HG03457 (cell line): Measurements from ENCODE around the gene PPP1R12C.
"Not testable (repeated sequence)": the region's sequence is repeated elsewhere in the genome, so short reads cannot be mapped to it uniquely, and the experiment has no call there.

Experiments
- ATAC-seq: cut with Tn5 transposase; IDR thresholded peaks from one replicate; pipeline ENCODE4 v1.9.1; 2021; ENCODE audit warnings: moderate number of reproducible peaks; ENCODE audit not compliant: unreplicated experiment

Gene PPP1R12C

GRCh38 chr19:55076321-55076720, 41.1 kb downstream of the PPP1R12C start:
- no peak for ATAC-seq

DNA sequence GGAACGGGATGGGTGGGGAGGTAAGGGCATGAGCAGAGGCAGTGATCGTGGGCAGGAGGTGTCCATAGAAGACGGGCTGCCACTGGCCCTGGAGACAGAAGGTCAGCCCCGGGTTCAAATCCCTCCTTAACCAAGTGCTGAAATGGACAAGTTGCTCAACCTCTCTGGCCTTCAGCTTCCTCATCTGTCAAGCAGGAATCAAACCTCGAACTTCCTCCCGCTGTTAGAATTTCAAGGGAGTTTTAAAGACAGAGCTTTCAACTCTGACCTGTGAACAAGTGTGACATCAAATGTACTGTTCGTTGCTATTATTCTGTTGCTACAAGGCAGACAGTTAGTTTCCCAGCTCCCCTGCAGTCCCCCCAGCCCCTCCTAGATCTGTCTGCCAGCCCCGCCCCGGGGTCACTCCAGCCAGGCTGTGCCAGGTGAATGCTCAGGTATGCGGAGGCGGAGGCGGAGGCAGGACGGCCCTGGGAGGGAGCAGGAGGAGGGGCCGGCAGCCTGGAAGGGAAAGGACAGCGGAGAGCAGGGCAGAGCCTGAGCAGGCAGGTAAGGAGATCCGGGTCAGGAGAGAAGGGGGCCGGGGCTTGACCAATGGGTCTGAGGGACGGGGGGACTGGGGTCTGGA, 42.0 kb downstream of the PPP1R12C start, which contains the start of gene EPS8L1:
Gene EPS8L1 (plus strand): TSS at position 499 of the 628 bp plus-strand sequence. CDS start 576 bp downstream, outside the sequence.
- no peak for ATAC-seq

DNA sequence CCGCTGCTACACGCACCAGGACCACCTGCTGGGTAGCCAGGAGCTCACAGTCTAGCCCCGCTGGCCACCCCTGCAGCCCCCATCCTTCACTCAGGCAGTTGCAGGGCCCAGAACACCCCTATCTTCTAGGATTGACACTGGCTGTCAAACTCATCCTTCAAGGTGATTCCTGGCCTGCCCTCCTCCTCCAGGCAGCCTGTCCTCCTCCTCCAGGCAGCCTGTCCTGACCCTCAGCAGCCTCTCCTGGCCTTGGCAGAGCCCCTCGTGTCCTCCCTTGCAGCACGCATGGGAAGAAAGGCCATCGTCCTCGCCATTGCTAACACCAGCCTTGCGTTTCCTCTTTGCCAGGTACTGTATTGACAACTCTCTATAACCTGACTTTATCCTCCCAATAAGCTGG, 45.5 kb downstream of the PPP1R12C start:
- no peak for ATAC-seq

DNA sequence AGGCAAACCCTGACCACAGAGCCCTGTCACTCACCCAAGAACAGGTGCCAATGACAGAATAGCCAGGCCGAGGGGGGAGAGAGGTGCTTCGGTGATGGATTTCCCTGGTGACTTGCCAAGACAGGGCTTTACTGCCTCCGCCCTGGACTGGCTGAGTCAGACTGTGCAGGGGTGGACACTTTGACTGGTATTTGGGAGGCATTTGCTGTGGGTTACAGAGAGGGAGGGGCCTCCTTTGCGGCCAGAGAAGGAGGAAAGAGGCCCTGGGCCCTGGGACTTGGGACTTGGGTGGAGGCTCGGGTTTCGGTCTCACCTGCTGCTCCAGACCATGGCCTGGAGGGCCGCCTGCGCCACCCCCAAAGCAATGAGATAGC, 46.3 kb downstream of the PPP1R12C start:
- ATAC-seq: no peak

DNA sequence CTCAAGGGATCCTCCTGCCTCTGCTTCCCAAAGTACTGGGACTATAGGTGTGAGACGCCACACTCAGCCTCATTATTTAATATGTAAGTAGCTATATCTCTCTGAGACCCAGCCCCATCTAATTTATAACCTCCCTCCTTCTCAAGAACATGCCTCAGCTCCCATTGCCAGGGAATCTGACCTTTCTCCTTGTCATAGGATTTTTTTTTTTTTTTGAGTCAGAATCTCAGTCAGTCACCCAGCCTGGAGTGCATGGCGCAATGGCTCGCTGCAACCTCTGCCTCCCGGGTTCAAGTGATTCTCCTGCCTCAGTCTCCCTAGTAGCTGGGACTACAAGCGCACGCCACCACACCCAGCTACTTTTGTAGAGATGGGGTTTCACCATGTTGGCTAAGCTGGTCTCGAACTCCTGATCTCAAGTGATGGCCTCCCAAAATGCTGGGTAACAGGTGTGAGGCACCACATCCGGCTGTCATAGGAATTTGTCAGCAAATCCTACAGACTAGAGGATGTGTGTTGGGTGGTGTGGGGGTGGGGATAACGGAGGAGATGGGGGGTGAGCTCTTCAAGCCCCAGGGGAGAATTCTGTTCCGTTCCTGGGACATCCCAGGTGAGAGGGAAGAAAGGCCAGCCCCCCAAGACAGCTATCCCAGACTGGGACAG, 46.8 kb downstream of the PPP1R12C start:
- no peak for ATAC-seq

GRCh38 chr19:55069865-55070197, 47.6 kb downstream of the PPP1R12C start:
- ATAC-seq: no peak

DNA sequence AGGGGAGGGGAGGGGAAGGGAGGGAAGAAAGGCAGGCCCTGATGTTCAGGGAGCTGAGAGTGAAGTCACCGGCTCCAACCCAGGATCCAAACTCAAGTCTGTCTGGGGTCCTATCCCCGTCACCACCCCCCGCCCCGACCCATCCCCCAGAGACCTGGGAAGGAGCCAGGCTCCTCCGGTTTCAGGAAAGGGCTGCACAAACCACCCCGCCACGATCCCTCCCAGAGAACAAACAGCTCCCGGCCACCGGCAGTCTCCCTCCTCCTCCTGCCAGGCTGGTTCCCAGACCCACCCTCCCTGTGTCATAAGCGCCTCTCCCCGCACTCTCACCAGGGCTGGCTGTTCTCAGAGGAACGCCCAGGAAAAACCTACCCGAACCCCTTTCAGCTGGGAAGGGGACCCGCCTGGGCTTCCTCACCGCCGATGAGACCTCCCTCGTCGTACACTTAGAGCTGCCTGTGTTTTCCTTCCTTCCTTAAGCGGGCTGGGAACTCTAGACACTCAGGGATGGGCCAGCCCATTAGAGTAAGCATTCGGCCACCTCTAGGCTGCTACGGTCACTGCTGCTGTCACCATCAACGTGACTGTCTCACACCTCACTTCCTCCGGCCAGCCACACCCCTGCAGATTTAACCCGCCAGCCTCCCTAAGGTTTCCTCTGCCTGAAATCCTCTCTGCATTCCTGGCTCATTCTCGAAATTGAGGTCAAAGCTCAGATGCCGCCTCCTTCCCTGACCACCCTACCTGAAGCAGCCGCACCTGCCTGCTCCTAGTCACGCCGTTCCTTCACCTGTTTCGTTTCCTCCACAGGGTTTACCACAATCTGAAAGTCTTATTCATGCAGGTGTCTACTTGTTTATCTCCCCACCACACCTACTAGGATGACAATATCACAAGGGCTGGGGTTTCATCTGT, 48.2 kb downstream of the PPP1R12C start:
- ATAC-seq: no peak

GRCh38 chr19:55067869-55068268, 49.6 kb downstream of the PPP1R12C start:
- ATAC-seq: no peak

- ATAC-seq: no peak
These were observed 51.2 kb downstream of the PPP1R12C start for GRCh38 chr19:55066107-55066709.

DNA sequence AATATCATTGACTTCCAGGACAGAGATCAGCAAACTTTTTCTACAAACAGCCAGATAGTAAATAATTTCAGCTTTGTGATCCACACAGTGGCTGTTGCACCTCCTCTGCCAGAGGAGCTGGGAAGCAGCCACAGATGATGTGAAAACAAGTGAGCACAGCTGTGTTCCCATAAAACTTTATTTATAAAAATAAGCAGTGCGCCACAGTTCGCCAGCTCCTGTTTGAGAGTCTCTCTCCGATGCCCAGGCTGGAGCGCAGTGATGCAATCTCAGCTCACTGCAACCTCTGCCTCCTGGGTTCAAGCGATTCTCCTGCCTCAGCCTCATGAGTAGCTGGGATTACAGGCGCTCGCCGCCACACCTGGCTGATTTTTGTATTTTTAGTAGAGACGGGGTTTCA, 51.9 kb downstream of the PPP1R12C start:
- not testable (repeated sequence) for ATAC-seq

- no peak for ATAC-seq
These were observed 54.0 kb downstream of the PPP1R12C start for GRCh38 chr19:55063492-55063843.

- ATAC-seq: peak; percentile 55
These were observed 54.5 kb downstream of the PPP1R12C start, which contains the start of gene RDH13 for GRCh38 chr19:55062735-55063491. Gene RDH13, minus strand, starts transcription at chr19:55063148. Its CDS starts 116 bp downstream, at chr19:55063032.

- not testable (repeated sequence) for ATAC-seq
These were observed 57.1 kb downstream of the PPP1R12C start for GRCh38 chr19:55060287-55060686.

GRCh38 chr19:55058781-55059610, 58.4 kb downstream of the PPP1R12C start:
- ATAC-seq: no peak

DNA sequence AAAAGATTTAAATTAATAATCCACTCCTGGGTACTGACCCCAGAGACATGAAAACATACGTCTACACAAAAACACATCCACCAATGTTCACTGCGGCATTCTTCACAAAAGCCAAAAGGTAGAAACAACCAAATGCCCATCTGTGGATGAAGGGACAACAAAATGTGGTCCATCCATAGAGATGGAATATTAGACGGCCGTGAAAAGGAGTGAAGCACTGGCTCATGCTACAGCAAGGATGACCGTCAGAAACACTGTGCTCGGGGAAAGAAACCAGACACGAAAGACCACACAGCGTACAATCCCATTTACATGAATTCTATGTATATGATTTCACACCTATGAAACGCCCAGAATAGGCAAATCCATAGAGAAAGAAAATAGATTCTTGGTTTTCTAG, 60.6 kb downstream of the PPP1R12C start:
- ATAC-seq: no peak

DNA sequence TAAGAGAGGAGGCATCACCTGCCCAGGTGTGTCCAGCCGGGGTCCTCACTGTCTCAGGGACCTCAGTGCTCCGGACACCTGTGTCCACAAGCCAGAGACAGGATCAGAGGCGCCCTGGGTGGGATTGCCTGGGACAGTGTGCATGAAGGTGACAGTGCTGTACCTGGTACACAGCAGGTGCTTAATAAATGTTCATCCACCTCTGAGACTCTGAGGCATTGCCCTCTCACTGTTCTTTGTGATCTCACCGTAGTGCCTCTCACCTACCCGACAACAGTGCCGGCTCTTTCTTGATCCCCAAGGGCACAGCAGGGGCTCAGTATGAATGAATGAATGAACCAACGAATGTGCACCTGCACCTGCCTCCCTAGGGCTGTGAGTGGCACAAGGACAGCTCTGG, 63.7 kb downstream of the PPP1R12C start:
- ATAC-seq: no peak

DNA sequence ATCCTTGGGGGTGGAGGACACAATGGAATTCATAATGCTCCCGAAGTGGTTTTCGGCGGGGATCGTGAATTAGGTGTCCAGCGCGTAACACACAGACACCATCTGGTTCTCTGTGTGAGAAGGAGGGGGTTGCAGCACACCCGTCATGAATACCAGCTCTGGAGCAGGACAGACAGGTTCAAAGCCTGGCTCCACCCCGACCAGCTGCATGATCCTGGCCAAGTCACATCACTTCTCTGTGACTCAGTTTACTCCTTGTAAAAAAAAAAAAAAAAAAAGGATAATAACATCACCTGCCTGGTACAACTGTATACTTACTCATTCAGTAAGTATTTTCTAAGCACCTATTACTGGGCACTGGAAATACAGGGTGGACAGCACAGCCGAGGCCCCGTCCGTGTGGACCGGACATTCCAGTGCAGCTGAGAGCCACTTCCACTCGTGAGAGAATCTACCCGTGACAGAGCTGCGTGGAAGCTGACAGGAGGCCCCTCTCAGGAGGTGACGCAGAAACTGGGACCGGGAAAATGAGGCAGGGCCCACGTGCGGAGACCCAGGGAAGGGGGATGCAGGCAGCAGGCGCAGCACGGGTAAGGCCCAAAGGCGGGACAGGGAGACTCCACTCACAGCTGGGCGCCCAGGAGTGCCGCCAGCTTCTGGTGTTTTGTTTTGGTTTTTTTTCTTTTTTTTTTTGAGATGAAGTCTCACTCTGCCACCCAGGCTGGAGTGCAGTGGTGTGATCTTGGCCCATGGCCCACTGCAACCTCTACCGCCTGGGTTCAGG, 66.5 kb downstream of the PPP1R12C start:
- ATAC-seq: no peak

DNA sequence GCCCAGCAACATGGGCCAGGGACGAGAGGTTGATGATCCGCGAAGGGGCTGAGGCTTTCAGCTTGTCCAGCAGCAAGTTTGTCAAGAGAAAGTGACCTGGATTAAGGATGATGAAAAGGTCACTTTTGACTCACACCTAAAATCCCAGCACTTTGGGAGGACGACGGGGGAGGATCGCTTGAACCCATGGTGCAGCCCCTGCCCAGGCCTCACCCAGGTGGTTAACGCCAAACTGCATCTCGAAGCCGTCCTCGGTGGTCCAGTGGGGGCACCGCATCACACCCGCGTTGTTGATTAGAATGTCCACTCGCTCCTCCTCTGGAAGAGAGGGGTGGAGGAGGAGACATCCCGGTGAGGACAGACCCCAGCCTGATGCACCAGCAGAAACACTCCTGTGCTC, 69.0 kb downstream of the PPP1R12C start:
- ATAC-seq: no peak

DNA sequence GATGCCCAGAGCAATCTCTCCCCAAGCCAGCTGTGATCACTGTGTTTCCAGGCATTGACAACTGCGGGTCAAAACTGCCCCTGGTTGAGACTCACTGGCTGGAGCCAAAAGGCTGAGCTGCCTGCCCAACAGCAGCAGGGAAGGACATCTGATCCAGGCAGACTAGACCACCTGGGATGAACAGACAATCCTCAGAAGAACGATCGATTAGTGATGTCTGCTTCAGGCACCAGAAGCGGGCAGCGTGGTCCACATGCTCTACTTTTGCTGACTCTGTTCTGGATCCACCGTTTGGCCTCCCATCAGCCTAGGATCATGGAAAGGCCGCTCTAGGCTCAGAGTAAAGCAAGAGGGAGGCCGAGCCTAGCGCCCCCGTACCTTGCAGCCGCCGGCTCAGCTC, 69.5 kb downstream of the PPP1R12C start:
- ATAC-seq: no peak
